GM12878 (cell line): Measurements from ENCODE around the gene ITPKB. TPM values are rescaled to one million over a fixed set of nuclear protein-coding genes. Genes with fewer than 3 reads are reported as not detected.
A peak's percentile ranks its signal among the peaks of the same experiment; 100 is the strongest.

ENCODE experiments used
- ATAC-seq: fragments of 200-7000 bp; cut with Tn5 transposase; 3 replicates; pipeline ENCODE4 v1.9.1; 2020; ENCODE audit warnings: mild to moderate bottlenecking, moderate library complexity
- BruUV-seq: library from RNA; stranded (reverse); fragments of 400-500 nt; replicated peaks from 2 replicates; lab custom pipeline; 2021; lab: Mats Ljungman, UMichigan
- CTCF ChIA-PET: fragments of 300-600 bp; sonication (Branson Sonifier 250); formaldehyde crosslinking; extraction: SDS; loops from one replicate; lab custom pipeline; 2021; ENCODE audit warnings: inconsistent platforms; lab: Yijun Ruan, JAX
- POLR2A ChIA-PET: fragments of 350-600 bp; formaldehyde crosslinking; extraction: SDS; loops from one replicate; lab custom pipeline; 2021; ENCODE audit warnings: inconsistent platforms; lab: Charles Lee
- RAD21 ChIA-PET: fragments of 300-600 bp; sonication (Branson Sonifier 250); formaldehyde crosslinking; loops from one replicate; lab custom pipeline; 2023; ENCODE audit warnings: antibody characterized with exemption; ENCODE audit not compliant: unreplicated experiment; lab: Charles Lee
- SMC1A ChIA-PET: fragments of 300-600 bp; sonication (Branson Sonifier 250); formaldehyde crosslinking; loops from one replicate; lab custom pipeline; 2023; ENCODE audit not compliant: unreplicated experiment, uncharacterized antibody; lab: Charles Lee
- DNase-seq: peaks from one replicate; pipeline ENCODE4 v3.0.0-alpha.2; 2011; ENCODE audit warnings: low read depth, low spot score
- FAIRE-seq: peaks from 3 replicates; lab custom pipeline; 2011; peaks lifted over from hg19 to GRCh38; lab: Jason Lieb, UNC
- H2AFZ ChIP-seq: 2 replicates; pipeline ENCODE4 v1.6.0; 2011; ENCODE audit warnings: low read depth, low read length, control low read depth; ENCODE audit not compliant: control insufficient read depth
- H3K27ac ChIP-seq: 2 replicates; pipeline ENCODE4 v1.5.1; 2011; ENCODE audit warnings: control low read depth; ENCODE audit not compliant: control insufficient read depth, insufficient read depth
- H3K27me3 ChIP-seq, 2 experiments: replicated peaks in 1 of 2; 2 replicates each; pipeline versions ENCODE4 v1.6.0 to v1.6.1; 2011; ENCODE audit warnings: low read length in 1 of 2; ENCODE audit not compliant: control insufficient read depth in 2 of 2, insufficient read depth in 2 of 2
- H3K36me3 ChIP-seq, 2 experiments: 2 replicates each; pipeline ENCODE4 v1.5.1; 2011; ENCODE audit warnings: low read length in 1 of 2; ENCODE audit not compliant: control insufficient read depth in 2 of 2, insufficient read depth in 2 of 2
- H3K4me1 ChIP-seq: 2 replicates; pipeline ENCODE4 v1.6.1; 2011; ENCODE audit warnings: mild to moderate bottlenecking, low read length, moderate library complexity, mixed read lengths; ENCODE audit not compliant: control insufficient read depth, insufficient read depth
- H3K4me2 ChIP-seq: 2 replicates; pipeline ENCODE4 v1.6.0; 2011; ENCODE audit warnings: control low read depth; ENCODE audit not compliant: control insufficient read depth, insufficient read depth
- H3K4me3 ChIP-seq: fragments of 200-600 bp; sonication (generic); 2 replicates; pipeline ENCODE4 v1.5.1; 2016
- H3K79me2 ChIP-seq: 2 replicates; pipeline ENCODE4 v1.6.0; 2011; ENCODE audit warnings: low read length; ENCODE audit not compliant: control insufficient read depth, insufficient read depth
- H3K9ac ChIP-seq: 2 replicates; pipeline ENCODE4 v1.8.0; 2011; ENCODE audit warnings: low read length, control low read depth, mixed read lengths; ENCODE audit not compliant: control insufficient read depth, insufficient read depth
- H3K9me3 ChIP-seq: replicated peaks from 3 replicates; pipeline ENCODE4 v1.5.1; 2011; ENCODE audit warnings: mild to moderate bottlenecking, low read length; ENCODE audit not compliant: control insufficient read depth, insufficient read depth
- H4K20me1 ChIP-seq: 2 replicates; pipeline ENCODE4 v1.6.0; 2011; ENCODE audit not compliant: control insufficient read depth, insufficient read depth
- BCL11A ChIP-seq: IDR thresholded peaks from 2 replicates; pipeline ENCODE4 v1.6.1; 2011; ENCODE audit warnings: low read depth, low read length
- CEBPB ChIP-seq, 2 experiments: fragments of 150-350 bp in 1 of 2; IDR thresholded peaks; 2 replicates each; pipeline ENCODE4 v1.6.1; 2012 to 2014; ENCODE audit warnings: low read depth in 2 of 2, low read length in 2 of 2, borderline replicate concordance in 1 of 2, inconsistent platforms in 1 of 2
- IRF4 ChIP-seq: IDR thresholded peaks from 2 replicates; pipeline ENCODE4 v1.6.1; 2011; ENCODE audit warnings: low read depth, low read length
- MTA3 ChIP-seq: IDR thresholded peaks from 2 replicates; pipeline ENCODE4 v1.6.1; 2012; ENCODE audit warnings: low read length, inconsistent platforms, borderline replicate concordance
- MYC ChIP-seq: IDR thresholded peaks from 2 replicates; pipeline ENCODE4 v1.6.1; 2011; ENCODE audit warnings: mild to moderate bottlenecking, low read length, moderate library complexity, inconsistent platforms; ENCODE audit not compliant: insufficient read depth, insufficient replicate concordance, insufficient read length, severe bottlenecking
- RUNX3 ChIP-seq: IDR thresholded peaks from 2 replicates; pipeline ENCODE4 v1.6.1; 2012; ENCODE audit warnings: low read length, inconsistent platforms
- SMAD1 ChIP-seq: fragments of 450-650 bp; IDR thresholded peaks from 2 replicates; pipeline ENCODE4 v1.6.1; 2018; ENCODE audit warnings: mild to moderate bottlenecking, low read depth; ENCODE audit not compliant: partially characterized antibody
- SREBF1 ChIP-seq: IDR thresholded peaks from 2 replicates; pipeline ENCODE4 v1.6.1; 2012; ENCODE audit warnings: mild to moderate bottlenecking, low read length
- ZNF274 ChIP-seq: IDR thresholded peaks from one replicate; pipeline ENCODE4 v1.8.0; 2011; ENCODE audit not compliant: insufficient read length, insufficient read depth
- WGBS: methylation state at CpG from one replicate; pipeline ENCODE4 v1.1.6; 2016; ENCODE audit warnings: low lambda C conversion rate; ENCODE audit not compliant: insufficient replicate concordance, insufficient coverage; ENCODE audit errors: missing lambda C conversion rate; 5-methylcytosine and 5-hydroxymethylcytosine counted together
- in situ Hi-C: fragments of 300-500 bp; cut with MboI; formaldehyde crosslinking; loops from 9 replicates; pipeline ENCODE4 v1.14.3; 2018; ENCODE audit warnings: mixed read lengths
- intact Hi-C: fragments of 100-400 bp; cut with micrococcal nuclease; formaldehyde crosslinking; loops from one replicate; pipeline ENCODE4 v1.14.2; 2022; ENCODE audit not compliant: unreplicated experiment
- polyA plus RNA-seq, 11 experiments: library from polyadenylated mRNA; depleted of rRNA in 4 of 11; unstranded in 6 of 11; stranded (reverse) in 5 of 11; fragments of >200 nt; fragmentation: Nextera tagmentation in 4 of 11; fragmentation: Illumina TruSeq in 1 of 11; extraction: Ambion mirVana in 4 of 11; extraction: Trizol in 1 of 11; gene quantifications; 1 replicate in 1 of 11; 2 replicates in 10 of 11; pipeline versions ENCODE4 v1.2.1 to v1.2.3, GENCODE V29; 2011 to 2016; ENCODE audit warnings: inconsistent platforms in 2 of 11, missing spikeins in 2 of 11, low read depth in 1 of 11
- total RNA-seq, 4 experiments: library from RNA; depleted of rRNA in 3 of 4; stranded (reverse); fragments of >200 nt in 3 of 4; fragmentation: Illumina TruSeq in 1 of 4; extraction: Trizol in 1 of 4; gene quantifications; 2 replicates each; pipeline versions ENCODE4 v1.2.1 to v1.2.3, GENCODE V29; 2013 to 2021
- TF ChIP-seq, protein P1 (sequence below): IDR thresholded peaks from 2 replicates; pipeline ENCODE4 v1.6.1; 2011; ENCODE audit warnings: low read depth, mild to moderate bottlenecking, low read length, moderate library complexity, borderline replicate concordance; ENCODE audit errors: extremely low read depth
- TF ChIP-seq, protein P2 (sequence below): fragments of 450-650 bp; IDR thresholded peaks from 2 replicates; pipeline ENCODE4 v1.6.1; 2016; ENCODE audit warnings: mild to moderate bottlenecking
- TF ChIP-seq, protein P3 (sequence below): fragments of 450-650 bp; IDR thresholded peaks from 2 replicates; pipeline ENCODE4 v1.6.1; 2017; ENCODE audit warnings: antibody characterized with exemption, mild to moderate bottlenecking, moderate library complexity
- TF ChIP-seq, protein P4 (sequence below): fragments of 450-650 bp; IDR thresholded peaks from 2 replicates; pipeline ENCODE4 v1.6.1; 2017; ENCODE audit warnings: mild to moderate bottlenecking, moderate library complexity

Gene ITPKB
- total and polyA plus RNA-seq, 10 of the 15 experiments (the other 5 are each of a cell fraction or from before 2014, with no cell fraction given) = 1.3 to 38.7 (median 12.9) TPM

DNA sequence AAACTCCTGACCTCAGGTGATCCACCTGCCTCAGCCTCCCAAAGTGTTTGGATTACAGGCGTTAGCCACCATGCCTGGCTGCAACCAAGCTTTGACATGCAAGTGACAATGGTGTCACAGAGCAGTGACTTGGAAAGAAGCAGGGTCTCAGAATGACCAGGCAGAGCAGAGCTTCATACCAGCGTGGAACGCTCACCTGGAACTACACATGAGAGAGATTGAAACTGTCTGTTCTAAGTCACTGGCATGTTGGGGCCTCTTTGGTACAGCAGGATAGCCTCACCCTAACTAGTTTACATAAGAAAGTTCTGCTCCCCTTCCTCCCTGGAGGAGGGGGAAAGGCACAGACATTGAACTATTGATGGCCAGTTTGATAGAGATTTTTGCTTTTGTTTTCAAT is 47.5 kb upstream of the ITPKB start:
- ATAC-seq (peak; percentile 87), DNase-seq (peak; percentile 70), FAIRE-seq (peak; percentile 7)
- no peaks in the 10 kb centered on the region for H3K79me2 ChIP-seq
- H3K4me3 ChIP-seq = no peak overlapping the region
- H3K27me3 ChIP-seq = no peaks in the 10 kb centered on the region
- H3K9ac ChIP-seq = no peak overlapping the region
- intact Hi-C loops = loop anchor here (2.0 kb wide), 1 partner anchor 48 kb away; the partner anchor contains the start of gene ITPKB
- peak overlapping the region; percentile 45 for H3K4me2 ChIP-seq
- no peak overlapping the region for H2AFZ ChIP-seq
- BruUV-seq = no TSS peak
- 0% methylated on average over 3 of the region's 3 CpGs for whole genome bisulfite sequencing
- in situ Hi-C loops = no loop called here
- CTCF ChIA-PET = no interaction called here
- peaks cover 53% of the 10 kb centered on the region for H3K4me1 ChIP-seq
- H3K36me3 ChIP-seq = no peaks in the 10 kb centered on the region
- H4K20me1 ChIP-seq = no peaks in the 10 kb centered on the region
- POLR2A ChIA-PET = interaction anchor here (0.6 to 0.9 kb wide), 2 partner anchors 10 to 1347 kb away, joined by 3 to 4 read pairs; no protein-coding TSS in a partner anchor
- SMC1A ChIA-PET = interaction anchor here (0.8 to 2.3 kb wide), 4 partner anchors 9 to 39 kb away, joined by 3 to 9 read pairs (median 3); no protein-coding TSS in a partner anchor
- RAD21 ChIA-PET = interaction anchor here (0.6 to 0.8 kb wide), 3 partner anchors 13 to 40 kb away, joined by 3 to 4 read pairs (median 4); no protein-coding TSS in a partner anchor
- no peaks in the 10 kb centered on the region for H3K9me3 ChIP-seq
- peak overlapping the region; percentile 64; the same call in 1 of the 2 replicates for H3K27ac ChIP-seq
- TF ChIP-seq ZNF274 (no peak), BCL11A (0 out of 2 replicates have a peak, but pooled peaks have one; percentile 39), SMAD1 (no peak), CEBPB (IDR thresholded peaks at IDR 0.05; ENCODE audit: borderline replicate concordance in 1 of 2, low read depth in 2 of 2, low read length in 2 of 2) (no peak), MTA3 (no peak), IRF4 (0 out of 2 replicates have a peak, but pooled peaks have one; percentile 21), MYC (no peak), SREBF1 (no peak), RUNX3 (peak; percentile 56)
- TF ChIP-seq, protein P1, sequence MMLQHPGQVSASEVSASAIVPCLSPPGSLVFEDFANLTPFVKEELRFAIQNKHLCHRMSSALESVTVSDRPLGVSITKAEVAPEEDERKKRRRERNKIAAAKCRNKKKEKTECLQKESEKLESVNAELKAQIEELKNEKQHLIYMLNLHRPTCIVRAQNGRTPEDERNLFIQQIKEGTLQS = no peak
- TF ChIP-seq, protein P2, sequence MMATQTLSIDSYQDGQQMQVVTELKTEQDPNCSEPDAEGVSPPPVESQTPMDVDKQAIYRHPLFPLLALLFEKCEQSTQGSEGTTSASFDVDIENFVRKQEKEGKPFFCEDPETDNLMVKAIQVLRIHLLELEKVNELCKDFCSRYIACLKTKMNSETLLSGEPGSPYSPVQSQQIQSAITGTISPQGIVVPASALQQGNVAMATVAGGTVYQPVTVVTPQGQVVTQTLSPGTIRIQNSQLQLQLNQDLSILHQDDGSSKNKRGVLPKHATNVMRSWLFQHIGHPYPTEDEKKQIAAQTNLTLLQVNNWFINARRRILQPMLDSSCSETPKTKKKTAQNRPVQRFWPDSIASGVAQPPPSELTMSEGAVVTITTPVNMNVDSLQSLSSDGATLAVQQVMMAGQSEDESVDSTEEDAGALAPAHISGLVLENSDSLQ = peak; percentile 43
- TF ChIP-seq, protein P3, sequence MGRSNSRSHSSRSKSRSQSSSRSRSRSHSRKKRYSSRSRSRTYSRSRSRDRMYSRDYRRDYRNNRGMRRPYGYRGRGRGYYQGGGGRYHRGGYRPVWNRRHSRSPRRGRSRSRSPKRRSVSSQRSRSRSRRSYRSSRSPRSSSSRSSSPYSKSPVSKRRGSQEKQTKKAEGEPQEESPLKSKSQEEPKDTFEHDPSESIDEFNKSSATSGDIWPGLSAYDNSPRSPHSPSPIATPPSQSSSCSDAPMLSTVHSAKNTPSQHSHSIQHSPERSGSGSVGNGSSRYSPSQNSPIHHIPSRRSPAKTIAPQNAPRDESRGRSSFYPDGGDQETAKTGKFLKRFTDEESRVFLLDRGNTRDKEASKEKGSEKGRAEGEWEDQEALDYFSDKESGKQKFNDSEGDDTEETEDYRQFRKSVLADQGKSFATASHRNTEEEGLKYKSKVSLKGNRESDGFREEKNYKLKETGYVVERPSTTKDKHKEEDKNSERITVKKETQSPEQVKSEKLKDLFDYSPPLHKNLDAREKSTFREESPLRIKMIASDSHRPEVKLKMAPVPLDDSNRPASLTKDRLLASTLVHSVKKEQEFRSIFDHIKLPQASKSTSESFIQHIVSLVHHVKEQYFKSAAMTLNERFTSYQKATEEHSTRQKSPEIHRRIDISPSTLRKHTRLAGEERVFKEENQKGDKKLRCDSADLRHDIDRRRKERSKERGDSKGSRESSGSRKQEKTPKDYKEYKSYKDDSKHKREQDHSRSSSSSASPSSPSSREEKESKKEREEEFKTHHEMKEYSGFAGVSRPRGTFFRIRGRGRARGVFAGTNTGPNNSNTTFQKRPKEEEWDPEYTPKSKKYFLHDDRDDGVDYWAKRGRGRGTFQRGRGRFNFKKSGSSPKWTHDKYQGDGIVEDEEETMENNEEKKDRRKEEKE = no peak
- TF ChIP-seq, protein P4, sequence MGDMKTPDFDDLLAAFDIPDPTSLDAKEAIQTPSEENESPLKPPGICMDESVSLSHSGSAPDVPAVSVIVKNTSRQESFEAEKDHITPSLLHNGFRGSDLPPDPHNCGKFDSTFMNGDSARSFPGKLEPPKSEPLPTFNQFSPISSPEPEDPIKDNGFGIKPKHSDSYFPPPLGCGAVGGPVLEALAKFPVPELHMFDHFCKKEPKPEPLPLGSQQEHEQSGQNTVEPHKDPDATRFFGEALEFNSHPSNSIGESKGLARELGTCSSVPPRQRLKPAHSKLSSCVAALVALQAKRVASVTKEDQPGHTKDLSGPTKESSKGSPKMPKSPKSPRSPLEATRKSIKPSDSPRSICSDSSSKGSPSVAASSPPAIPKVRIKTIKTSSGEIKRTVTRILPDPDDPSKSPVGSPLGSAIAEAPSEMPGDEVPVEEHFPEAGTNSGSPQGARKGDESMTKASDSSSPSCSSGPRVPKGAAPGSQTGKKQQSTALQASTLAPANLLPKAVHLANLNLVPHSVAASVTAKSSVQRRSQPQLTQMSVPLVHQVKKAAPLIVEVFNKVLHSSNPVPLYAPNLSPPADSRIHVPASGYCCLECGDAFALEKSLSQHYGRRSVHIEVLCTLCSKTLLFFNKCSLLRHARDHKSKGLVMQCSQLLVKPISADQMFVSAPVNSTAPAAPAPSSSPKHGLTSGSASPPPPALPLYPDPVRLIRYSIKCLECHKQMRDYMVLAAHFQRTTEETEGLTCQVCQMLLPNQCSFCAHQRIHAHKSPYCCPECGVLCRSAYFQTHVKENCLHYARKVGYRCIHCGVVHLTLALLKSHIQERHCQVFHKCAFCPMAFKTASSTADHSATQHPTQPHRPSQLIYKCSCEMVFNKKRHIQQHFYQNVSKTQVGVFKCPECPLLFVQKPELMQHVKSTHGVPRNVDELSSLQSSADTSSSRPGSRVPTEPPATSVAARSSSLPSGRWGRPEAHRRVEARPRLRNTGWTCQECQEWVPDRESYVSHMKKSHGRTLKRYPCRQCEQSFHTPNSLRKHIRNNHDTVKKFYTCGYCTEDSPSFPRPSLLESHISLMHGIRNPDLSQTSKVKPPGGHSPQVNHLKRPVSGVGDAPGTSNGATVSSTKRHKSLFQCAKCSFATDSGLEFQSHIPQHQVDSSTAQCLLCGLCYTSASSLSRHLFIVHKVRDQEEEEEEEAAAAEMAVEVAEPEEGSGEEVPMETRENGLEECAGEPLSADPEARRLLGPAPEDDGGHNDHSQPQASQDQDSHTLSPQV = no peak
